ENCODE measurements around the gene KHDC4.
"Not testable (repeated sequence)": the region's sequence is repeated elsewhere in the genome, so short reads cannot be mapped to it uniquely, and the experiment has no call there.

The KHDC4 gene

GRCh38 chr1:155913969-155914757 is 20.1 kb downstream of the KHDC4 start:
- Histone ChIP-seq H3K36me3 (ENCODE audit: control insufficient read depth, insufficient read depth, low read length, severe bottlenecking) (peaks cover 75% of the 10 kb centered on the region), H3K27me3 (replicated peaks; ENCODE audit: control insufficient read depth, insufficient read depth, low read length) (no peaks in the 10 kb centered on the region), H3K9me3 (ENCODE audit: control insufficient read depth, low read length) (no peaks in the 10 kb centered on the region), H3K4me1 (ENCODE audit: control insufficient read depth, insufficient read depth, low read length) (peaks cover 17% of the 10 kb centered on the region), H3K9ac (ENCODE audit: low read length) (no peak overlapping the region), H3K4me3 (ENCODE audit: low read length) (no peak overlapping the region)
- peak; percentile 20 for DNase-seq (ENCODE audit: low read depth)

DNA sequence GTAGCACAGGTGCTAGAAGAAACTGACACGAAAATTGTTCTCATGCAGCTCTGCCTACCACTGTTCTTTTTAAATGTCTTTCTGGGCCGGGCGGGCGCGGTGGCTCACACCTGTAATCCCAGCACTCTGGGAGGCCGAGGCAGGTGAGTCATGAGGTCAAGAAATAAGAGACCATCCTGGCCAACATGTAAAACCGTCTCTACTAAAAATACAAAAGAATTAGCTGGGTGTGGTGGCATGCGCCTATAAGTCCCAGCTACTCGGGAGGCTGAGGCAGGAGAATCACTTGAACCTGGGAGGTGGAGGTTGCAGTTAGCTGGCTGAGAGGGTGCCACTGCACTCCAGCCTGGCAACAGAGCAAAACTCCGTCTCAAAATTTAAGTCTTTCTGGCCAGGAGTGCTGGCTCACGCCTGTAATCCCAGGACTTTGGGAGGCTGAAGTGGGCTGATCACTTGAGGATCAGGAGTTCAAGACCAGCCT is 22.1 kb downstream of the KHDC4 start:
- peaks cover 72% of the 10 kb centered on the region for H3K36me3 ChIP-seq (ENCODE audit: control insufficient read depth, insufficient read depth, low read length, severe bottlenecking)
- peaks cover 17% of the 10 kb centered on the region for H3K4me1 ChIP-seq (ENCODE audit: control insufficient read depth, insufficient read depth, low read length)
- H3K9ac ChIP-seq (ENCODE audit: low read length), result peak overlapping the region; percentile 88
- H3K27me3 ChIP-seq (replicated peaks; ENCODE audit: control insufficient read depth, insufficient read depth, low read length), result no peaks in the 10 kb centered on the region
- no peaks in the 10 kb centered on the region for H3K9me3 ChIP-seq (ENCODE audit: control insufficient read depth, low read length)
- no peak for DNase-seq (ENCODE audit: low read depth)
- H3K4me3 ChIP-seq (ENCODE audit: low read length), result peak overlapping the region; percentile 88

GRCh38 chr1:155911156-155912055 is 22.8 kb downstream of the KHDC4 start, which contains the start of gene RIT1:
Gene RIT1, minus strand, starts transcription at chr1:155911349. Its CDS starts 588 bp downstream, at chr1:155910761.
- Histone ChIP-seq H3K27me3 (replicated peaks; ENCODE audit: control insufficient read depth, insufficient read depth, low read length) (no peaks in the 10 kb centered on the region), H3K9me3 (ENCODE audit: control insufficient read depth, low read length) (no peaks in the 10 kb centered on the region), H3K4me3 (ENCODE audit: low read length) (peak within 1 kb of the TSS; percentile 88), H3K9ac (ENCODE audit: low read length) (peak within 1 kb of the TSS; percentile 88), H3K36me3 (ENCODE audit: control insufficient read depth, insufficient read depth, low read length, severe bottlenecking) (peaks cover 70% of the 10 kb centered on the region), H3K4me1 (ENCODE audit: control insufficient read depth, insufficient read depth, low read length) (peaks cover 17% of the 10 kb centered on the region)
- peak; percentile 95 for DNase-seq (ENCODE audit: low read depth)

DNA sequence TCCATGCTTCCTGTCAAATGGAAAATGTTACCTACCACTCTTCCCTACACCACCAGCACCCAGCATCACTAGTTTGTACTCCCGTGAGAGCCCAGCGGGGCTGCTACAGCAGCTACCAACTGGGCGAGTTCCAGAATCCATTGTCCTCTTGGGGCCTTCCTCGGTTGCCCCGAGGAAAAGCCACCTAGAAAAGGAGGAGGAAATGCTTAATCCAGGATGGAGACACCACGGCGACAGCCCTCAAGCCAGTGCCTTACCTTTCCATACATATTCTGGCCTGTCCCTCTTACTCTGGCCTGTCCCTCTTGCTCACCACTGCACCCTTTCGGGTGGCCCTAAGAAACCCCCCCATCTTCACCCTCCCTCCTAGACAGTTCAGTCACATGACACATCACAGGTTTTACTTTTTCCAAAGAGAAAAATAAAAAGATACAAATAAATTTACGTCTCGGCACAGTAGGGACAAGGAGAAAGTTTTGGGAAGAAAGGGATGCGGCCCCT is 23.5 kb downstream of the KHDC4 start:
- H3K9me3 ChIP-seq (ENCODE audit: control insufficient read depth, low read length), result no peaks in the 10 kb centered on the region
- H3K9ac ChIP-seq (ENCODE audit: low read length), result peak overlapping the region; percentile 88
- H3K4me3 ChIP-seq (ENCODE audit: low read length), result peak overlapping the region; percentile 88
- H3K36me3 ChIP-seq (ENCODE audit: control insufficient read depth, insufficient read depth, low read length, severe bottlenecking), result peaks cover 70% of the 10 kb centered on the region
- H3K4me1 ChIP-seq (ENCODE audit: control insufficient read depth, insufficient read depth, low read length), result peaks cover 17% of the 10 kb centered on the region
- peak; percentile 63 for DNase-seq (ENCODE audit: low read depth)
- H3K27me3 ChIP-seq (replicated peaks; ENCODE audit: control insufficient read depth, insufficient read depth, low read length), result no peaks in the 10 kb centered on the region

GRCh38 chr1:155909894-155910293 is 24.3 kb downstream of the KHDC4 start:
- H3K4me1 ChIP-seq (ENCODE audit: control insufficient read depth, insufficient read depth, low read length), result peaks cover 17% of the 10 kb centered on the region
- H3K36me3 ChIP-seq (ENCODE audit: control insufficient read depth, insufficient read depth, low read length, severe bottlenecking), result peaks cover 70% of the 10 kb centered on the region
- H3K4me3 ChIP-seq (ENCODE audit: low read length), result peak overlapping the region; percentile 88
- H3K27me3 ChIP-seq (replicated peaks; ENCODE audit: control insufficient read depth, insufficient read depth, low read length), result no peaks in the 10 kb centered on the region
- DNase-seq (ENCODE audit: low read depth), result peak; percentile 60
- no peaks in the 10 kb centered on the region for H3K9me3 ChIP-seq (ENCODE audit: control insufficient read depth, low read length)
- no peak overlapping the region for H3K9ac ChIP-seq (ENCODE audit: low read length)

DNA sequence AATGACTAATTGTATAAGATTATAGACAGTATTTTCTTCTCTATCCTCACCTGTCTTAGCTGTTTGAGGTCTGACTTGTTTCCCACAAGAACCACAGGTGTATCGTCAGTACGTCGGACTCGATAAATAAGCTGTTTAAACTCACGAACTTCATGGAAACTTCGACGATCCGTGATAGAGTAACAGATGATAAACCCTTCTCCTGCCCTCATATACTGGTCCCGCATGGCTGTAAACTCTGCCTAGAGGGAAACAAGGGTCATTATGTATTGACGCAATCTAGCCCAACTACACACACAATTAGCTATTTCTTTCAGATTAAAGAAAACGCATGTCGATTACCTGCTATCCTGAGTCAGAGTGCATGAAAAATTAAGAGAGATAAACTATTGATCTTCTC is 30.0 kb downstream of the KHDC4 start:
- H3K9ac ChIP-seq (ENCODE audit: low read length), result no peak overlapping the region

GRCh38 chr1:155900161-155900560 is 34.1 kb downstream of the KHDC4 start:
- Histone ChIP-seq H3K4me1 (ENCODE audit: control insufficient read depth, insufficient read depth, low read length) (no peaks in the 10 kb centered on the region), H3K4me3 (ENCODE audit: low read length) (no peak overlapping the region), H3K27me3 (replicated peaks; ENCODE audit: control insufficient read depth, insufficient read depth, low read length) (no peaks in the 10 kb centered on the region), H3K36me3 (ENCODE audit: control insufficient read depth, insufficient read depth, low read length, severe bottlenecking) (peaks cover 78% of the 10 kb centered on the region), H3K9ac (ENCODE audit: low read length) (no peak overlapping the region), H3K9me3 (ENCODE audit: control insufficient read depth, low read length) (no peaks in the 10 kb centered on the region)
- DNase-seq (ENCODE audit: low read depth), result no peak

More for the DNA sequence above, 30.0 kb downstream of the KHDC4 start:
- no peak overlapping the region for H3K4me3 ChIP-seq (ENCODE audit: low read length)
- H3K27me3 ChIP-seq (replicated peaks; ENCODE audit: control insufficient read depth, insufficient read depth, low read length), result no peaks in the 10 kb centered on the region
- no peaks in the 10 kb centered on the region for H3K4me1 ChIP-seq (ENCODE audit: control insufficient read depth, insufficient read depth, low read length)
- no peaks in the 10 kb centered on the region for H3K9me3 ChIP-seq (ENCODE audit: control insufficient read depth, low read length)
- H3K36me3 ChIP-seq (ENCODE audit: control insufficient read depth, insufficient read depth, low read length, severe bottlenecking), result peaks cover 89% of the 10 kb centered on the region
- DNase-seq (ENCODE audit: low read depth), result no peak

GRCh38 chr1:155899683-155900082 is 34.5 kb downstream of the KHDC4 start:
- no peak for DNase-seq (ENCODE audit: low read depth)
- peaks cover 73% of the 10 kb centered on the region for H3K36me3 ChIP-seq (ENCODE audit: control insufficient read depth, insufficient read depth, low read length, severe bottlenecking)
- no peak overlapping the region for H3K4me3 ChIP-seq (ENCODE audit: low read length)

GRCh38 chr1:155898888-155899287 is 35.3 kb downstream of the KHDC4 start:
- Histone ChIP-seq H3K9ac (ENCODE audit: low read length) (no peak overlapping the region), H3K4me3 (ENCODE audit: low read length) (no peak overlapping the region), H3K36me3 (ENCODE audit: control insufficient read depth, insufficient read depth, low read length, severe bottlenecking) (peaks cover 65% of the 10 kb centered on the region), H3K4me1 (ENCODE audit: control insufficient read depth, insufficient read depth, low read length) (peaks cover 3% of the 10 kb centered on the region), H3K27me3 (replicated peaks; ENCODE audit: control insufficient read depth, insufficient read depth, low read length) (no peaks in the 10 kb centered on the region), H3K9me3 (ENCODE audit: control insufficient read depth, low read length) (no peaks in the 10 kb centered on the region)
- DNase-seq (ENCODE audit: low read depth), result no peak

More at GRCh38 chr1:155899683-155900082, 34.5 kb downstream of the KHDC4 start:
- Histone ChIP-seq H3K4me1 (ENCODE audit: control insufficient read depth, insufficient read depth, low read length) (no peaks in the 10 kb centered on the region), H3K27me3 (replicated peaks; ENCODE audit: control insufficient read depth, insufficient read depth, low read length) (no peaks in the 10 kb centered on the region), H3K9ac (ENCODE audit: low read length) (no peak overlapping the region), H3K9me3 (ENCODE audit: control insufficient read depth, low read length) (no peaks in the 10 kb centered on the region)

DNA sequence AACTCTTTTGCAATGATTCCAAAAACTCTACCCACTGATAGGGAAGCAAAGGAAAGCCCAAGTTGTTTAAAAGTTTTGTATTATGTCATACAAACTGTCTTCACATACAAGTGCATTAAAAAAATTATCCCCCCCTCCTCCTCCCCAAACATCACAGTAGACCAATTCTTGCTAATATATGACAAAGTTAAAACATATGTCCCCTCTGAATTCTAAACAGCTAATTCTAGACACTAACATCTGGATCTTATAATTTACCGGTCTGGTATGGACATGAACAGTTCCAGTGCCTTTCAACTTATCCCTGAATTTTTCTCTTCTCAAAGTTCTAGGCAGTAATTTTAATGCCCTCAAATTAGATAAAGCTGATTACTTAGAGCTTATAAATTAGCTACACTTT is 36.5 kb downstream of the KHDC4 start:
- H3K4me3 ChIP-seq (ENCODE audit: low read length), result no peak overlapping the region
- H3K36me3 ChIP-seq (ENCODE audit: control insufficient read depth, insufficient read depth, low read length, severe bottlenecking), result peaks cover 57% of the 10 kb centered on the region
- DNase-seq (ENCODE audit: low read depth), result peak; percentile 63
- no peaks in the 10 kb centered on the region for H3K9me3 ChIP-seq (ENCODE audit: control insufficient read depth, low read length)
- H3K9ac ChIP-seq (ENCODE audit: low read length), result no peak overlapping the region
- peaks cover 14% of the 10 kb centered on the region for H3K4me1 ChIP-seq (ENCODE audit: control insufficient read depth, insufficient read depth, low read length)
- no peaks in the 10 kb centered on the region for H3K27me3 ChIP-seq (replicated peaks; ENCODE audit: control insufficient read depth, insufficient read depth, low read length)

- not testable (repeated sequence) for H3K9me3 ChIP-seq (ENCODE audit: control insufficient read depth, low read length); H3K4me3 ChIP-seq (ENCODE audit: low read length); H3K9ac ChIP-seq (ENCODE audit: low read length); H3K27me3 ChIP-seq (replicated peaks; ENCODE audit: control insufficient read depth, insufficient read depth, low read length); DNase-seq (ENCODE audit: low read depth)
- H3K36me3 ChIP-seq (ENCODE audit: control insufficient read depth, insufficient read depth, low read length, severe bottlenecking), result peaks cover 46% of the 10 kb centered on the region
- H3K4me1 ChIP-seq (ENCODE audit: control insufficient read depth, insufficient read depth, low read length), result peaks cover 19% of the 10 kb centered on the region
Observed at GRCh38 chr1:155896476-155896875, 37.7 kb downstream of the KHDC4 start.

All from adipocyte (in vitro differentiated cells).